ENCODE results near the gene ABCA13. TPM values are rescaled to one million over a fixed set of nuclear protein-coding genes. Genes with fewer than 3 reads are reported as not detected.

ABCA13 gene
- total and polyA plus RNA-seq, 8 donors, result under 0.01 to 1.5 (median 0.32) TPM

DNA sequence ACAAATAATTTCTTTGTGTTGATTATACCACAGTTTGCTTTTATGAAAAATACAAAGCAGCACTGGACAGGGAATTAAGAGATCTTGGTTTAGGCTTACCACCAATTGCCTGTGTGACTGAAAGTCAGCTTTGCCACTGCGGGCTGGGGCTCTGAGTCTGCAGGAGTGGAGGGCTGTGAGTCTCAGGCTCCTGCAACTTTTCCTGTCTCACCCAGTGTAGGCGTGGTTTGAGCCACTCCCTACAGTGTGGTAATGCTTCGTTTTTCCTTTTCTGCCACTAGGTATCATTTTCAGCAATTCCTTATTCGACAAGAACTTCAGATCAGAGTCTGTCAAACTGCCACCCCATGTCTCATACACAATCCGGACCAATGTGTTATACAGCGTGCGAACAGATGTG, 180.6 kb downstream of the ABCA13 start:
- no peaks in the 10 kb centered on the region for H3K4me1 ChIP-seq

DNA sequence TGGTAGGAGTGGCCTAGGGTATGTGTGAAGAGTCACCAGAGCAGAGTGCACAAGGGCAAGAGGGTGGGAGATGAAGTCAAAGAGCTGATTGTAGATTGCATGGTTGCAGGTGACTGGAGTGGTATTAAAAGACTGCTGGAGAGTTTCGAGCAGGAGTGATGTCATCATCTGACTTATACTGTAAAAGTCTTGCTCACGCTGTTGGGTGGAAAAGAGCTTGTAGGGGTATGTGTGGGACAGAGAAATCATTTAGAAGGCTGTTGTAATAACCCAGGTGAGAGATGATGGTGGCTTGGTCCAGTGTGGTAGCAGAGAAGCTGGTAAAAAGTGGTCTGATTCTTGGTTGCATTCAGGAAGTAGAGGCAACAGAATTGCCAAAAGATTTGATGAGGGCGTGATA, 184.1 kb downstream of the ABCA13 start:
- no peak overlapping the region for H3K4me3 ChIP-seq
- H3K27me3 ChIP-seq, result no peaks in the 10 kb centered on the region
- TF ChIP-seq, protein P1, sequence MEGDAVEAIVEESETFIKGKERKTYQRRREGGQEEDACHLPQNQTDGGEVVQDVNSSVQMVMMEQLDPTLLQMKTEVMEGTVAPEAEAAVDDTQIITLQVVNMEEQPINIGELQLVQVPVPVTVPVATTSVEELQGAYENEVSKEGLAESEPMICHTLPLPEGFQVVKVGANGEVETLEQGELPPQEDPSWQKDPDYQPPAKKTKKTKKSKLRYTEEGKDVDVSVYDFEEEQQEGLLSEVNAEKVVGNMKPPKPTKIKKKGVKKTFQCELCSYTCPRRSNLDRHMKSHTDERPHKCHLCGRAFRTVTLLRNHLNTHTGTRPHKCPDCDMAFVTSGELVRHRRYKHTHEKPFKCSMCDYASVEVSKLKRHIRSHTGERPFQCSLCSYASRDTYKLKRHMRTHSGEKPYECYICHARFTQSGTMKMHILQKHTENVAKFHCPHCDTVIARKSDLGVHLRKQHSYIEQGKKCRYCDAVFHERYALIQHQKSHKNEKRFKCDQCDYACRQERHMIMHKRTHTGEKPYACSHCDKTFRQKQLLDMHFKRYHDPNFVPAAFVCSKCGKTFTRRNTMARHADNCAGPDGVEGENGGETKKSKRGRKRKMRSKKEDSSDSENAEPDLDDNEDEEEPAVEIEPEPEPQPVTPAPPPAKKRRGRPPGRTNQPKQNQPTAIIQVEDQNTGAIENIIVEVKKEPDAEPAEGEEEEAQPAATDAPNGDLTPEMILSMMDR (IDR thresholded peaks at IDR 0.05), result no peak
- no peaks in the 10 kb centered on the region for H3K36me3 ChIP-seq
- no peak for DNase-seq
- no peaks in the 10 kb centered on the region for H3K4me1 ChIP-seq
- WGBS, 2 donors, result 64 to 67% methylated on average over 3 of the region's 3 CpGs
- intact Hi-C loops (cut with DNase I), result no loop called here
- H3K9me3 ChIP-seq, result no peaks in the 10 kb centered on the region
- no peak for ATAC-seq
- no peak overlapping the region for H3K27ac ChIP-seq
- no peak for FAIRE-seq

More for the DNA sequence above, 180.6 kb downstream of the ABCA13 start:
- ATAC-seq (no peak), FAIRE-seq (no peak), DNase-seq (no peak)
- no peaks in the 10 kb centered on the region for H3K27me3 ChIP-seq
- H3K27ac ChIP-seq, result no peak overlapping the region
- intact Hi-C loops (cut with DNase I), result no loop called here
- TF ChIP-seq, protein P1 (IDR thresholded peaks at IDR 0.05), result no peak
- no peak overlapping the region for H3K4me3 ChIP-seq
- 61 to 72% methylated on average over 7 of the region's 7 CpGs for WGBS, 2 donors
- H3K36me3 ChIP-seq, result no peaks in the 10 kb centered on the region
- no peaks in the 10 kb centered on the region for H3K9me3 ChIP-seq

DNA sequence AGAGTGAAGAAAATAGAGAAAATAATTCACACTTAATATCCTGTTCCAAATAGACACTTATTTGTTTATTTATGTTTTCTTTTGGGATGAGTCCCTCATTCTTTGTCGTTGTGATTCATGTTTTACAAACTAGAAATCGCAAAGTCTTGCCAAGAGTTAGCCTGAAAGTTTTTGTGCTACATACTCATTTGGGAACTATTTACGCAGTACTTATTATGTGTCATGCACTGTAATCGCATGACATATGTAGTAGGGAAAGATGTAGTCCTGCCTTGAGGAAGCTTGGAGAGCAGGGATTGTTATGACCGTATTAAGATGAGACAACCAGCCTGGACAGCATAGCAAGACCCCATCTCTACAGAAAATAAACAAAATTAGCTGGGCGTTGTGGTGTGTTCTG, 189.3 kb downstream of the ABCA13 start:
- FAIRE-seq (no peak), ATAC-seq (no peak), DNase-seq (no peak)
- Histone ChIP-seq H3K9me3 (no peaks in the 10 kb centered on the region), H3K4me1 (no peaks in the 10 kb centered on the region), H3K27ac (no peak overlapping the region), H3K27me3 (no peaks in the 10 kb centered on the region), H3K36me3 (no peaks in the 10 kb centered on the region), H3K4me3 (no peak overlapping the region)
- TF ChIP-seq, protein P1 (IDR thresholded peaks at IDR 0.05), result no peak
- intact Hi-C loops (cut with DNase I), result no loop called here
- WGBS, 2 donors, result 66 to 83% methylated on average over 6 of the region's 6 CpGs

DNA sequence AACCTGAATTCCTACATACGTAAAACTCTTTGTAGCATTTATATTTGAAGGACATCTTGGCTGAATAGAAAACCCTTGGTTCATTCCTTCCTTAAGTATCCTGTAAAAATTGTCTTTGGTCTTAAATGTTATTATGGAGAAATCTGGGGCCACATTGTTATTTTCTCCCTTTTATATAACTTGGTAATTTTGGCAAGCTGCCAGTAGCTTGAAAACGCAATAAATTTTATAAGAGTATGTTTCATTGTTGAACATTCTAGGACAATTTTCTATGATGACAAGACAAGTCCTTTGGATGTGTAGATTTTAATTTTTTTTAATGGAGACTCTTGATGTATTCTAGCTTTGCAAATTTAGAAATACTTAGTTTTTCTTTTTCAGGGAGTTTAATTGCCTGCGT, 191.9 kb downstream of the ABCA13 start:
- FAIRE-seq, result no peak
- no peaks in the 10 kb centered on the region for H3K9me3 ChIP-seq
- intact Hi-C loops (cut with DNase I), result no loop called here
- H3K27ac ChIP-seq, result no peak overlapping the region
- 66 to 68% methylated on average over 3 of the region's 3 CpGs for WGBS, 2 donors
- no peaks in the 10 kb centered on the region for H3K27me3 ChIP-seq
- no peak overlapping the region for H3K4me3 ChIP-seq
- H3K36me3 ChIP-seq, result no peaks in the 10 kb centered on the region
- no peaks in the 10 kb centered on the region for H3K4me1 ChIP-seq
- no peak for ATAC-seq
- DNase-seq, result no peak
- TF ChIP-seq, protein P1 (IDR thresholded peaks at IDR 0.05), result no peak

DNA sequence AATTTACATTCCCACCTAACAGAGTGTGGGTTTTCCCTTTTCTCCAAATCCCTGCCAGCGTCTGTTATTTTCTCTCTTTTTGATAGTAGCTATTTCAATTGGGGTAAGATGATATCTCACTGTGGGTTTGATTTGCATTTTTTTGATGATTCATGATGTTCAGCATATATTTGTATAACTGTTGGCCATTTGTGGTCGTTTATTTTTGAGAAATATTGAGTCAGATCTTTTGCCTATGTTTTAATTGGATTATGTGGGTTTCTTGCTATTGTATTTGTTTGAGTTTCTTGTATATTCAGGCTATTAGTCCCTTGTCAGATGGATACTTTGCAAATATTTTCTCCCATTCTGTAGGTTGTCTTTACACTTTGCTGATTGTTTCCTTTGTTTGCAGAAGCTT, 193.8 kb downstream of the ABCA13 start:
- 32 to 36% methylated on average over 2 of the region's 2 CpGs for WGBS, 2 donors
- Histone ChIP-seq H3K4me3 (no peak overlapping the region), H3K27ac (no peak overlapping the region), H3K36me3 (no peaks in the 10 kb centered on the region), H3K27me3 (no peaks in the 10 kb centered on the region), H3K9me3 (no peaks in the 10 kb centered on the region), H3K4me1 (no peaks in the 10 kb centered on the region)
- TF ChIP-seq, protein P1 (IDR thresholded peaks at IDR 0.05), result no peak
- ATAC-seq (no peak), FAIRE-seq (no peak), DNase-seq (no peak)
- intact Hi-C loops (cut with DNase I), result no loop called here

All from pancreas (tissue), 10 donors.